Adipose tissue (tissue), 3 donors: ENCODE results near the gene VWA3B. TPM values are rescaled to one million over a fixed set of nuclear protein-coding genes. Genes with fewer than 3 reads are reported as not detected.

ENCODE experiments used
- H3K27ac ChIP-seq: one replicate; pipeline ENCODE4 v1.5.1; 2013; ENCODE audit warnings: low read depth, low read length
- WGBS, 3 donors: extraction: QIAGEN DNeasy Blood & Tissue Kit; methylation state at CpG; one replicate each; pipeline ENCODE4 v1.1.7; 2013; 5-methylcytosine and 5-hydroxymethylcytosine counted together
- polyA plus RNA-seq, 3 donors: library from polyadenylated mRNA; stranded (reverse); fragments of 200-250 nt; gene quantifications; one replicate each; pipeline ENCODE4 v1.2.3, GENCODE V29; 2013
- donor health status: healthy with polysubstance abuse.
- donor health status: Bipolar disorder and iron deficiency.
- donor health status: healthy.

Gene VWA3B
- polyA plus RNA-seq, 3 donors, result 0.29 TPM; not detected in 2

GRCh38 chr2:98334439-98335078, 247.6 kb downstream of the VWA3B start:
- 30 to 33% (median 32%) methylated on average over 4 of the region's 4 CpGs for WGBS, 3 donors
- H3K27ac ChIP-seq, result no peak overlapping the region

GRCh38 chr2:98335271-98335670, 248.3 kb downstream of the VWA3B start:
- H3K27ac ChIP-seq, result no peak overlapping the region
- 75 to 83% (median 81%) methylated on average over 3 of the region's 3 CpGs for WGBS, 3 donors

GRCh38 chr2:98341241-98341640, 254.3 kb downstream of the VWA3B start:
- WGBS, 3 donors, result 85 to 91% (median 89%) methylated on average over 2 of the region's 2 CpGs
- H3K27ac ChIP-seq, result no peak overlapping the region

DNA sequence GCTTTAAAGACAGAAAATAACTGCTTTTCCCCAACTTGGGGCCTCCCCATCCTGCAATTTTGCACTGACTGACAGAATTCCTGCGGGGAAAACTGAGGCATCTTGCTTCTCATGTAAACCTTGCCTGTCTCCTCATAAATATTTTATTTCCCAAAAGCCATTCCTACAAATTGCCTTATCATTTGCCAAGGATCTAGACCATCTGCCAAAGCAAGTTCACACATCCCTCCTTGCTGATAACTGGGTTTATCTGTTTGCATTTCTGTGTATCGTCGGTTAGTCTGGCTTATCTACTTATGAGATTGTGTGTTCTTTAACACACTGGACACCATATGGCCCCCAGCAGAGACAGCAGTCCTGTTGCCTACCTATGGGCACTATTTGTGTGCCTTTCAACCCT, 256.3 kb downstream of the VWA3B start:
- 40 to 70% (median 66%) methylated on average over 3 of the region's 3 CpGs for WGBS, 3 donors
- H3K27ac ChIP-seq, result no peak overlapping the region

DNA sequence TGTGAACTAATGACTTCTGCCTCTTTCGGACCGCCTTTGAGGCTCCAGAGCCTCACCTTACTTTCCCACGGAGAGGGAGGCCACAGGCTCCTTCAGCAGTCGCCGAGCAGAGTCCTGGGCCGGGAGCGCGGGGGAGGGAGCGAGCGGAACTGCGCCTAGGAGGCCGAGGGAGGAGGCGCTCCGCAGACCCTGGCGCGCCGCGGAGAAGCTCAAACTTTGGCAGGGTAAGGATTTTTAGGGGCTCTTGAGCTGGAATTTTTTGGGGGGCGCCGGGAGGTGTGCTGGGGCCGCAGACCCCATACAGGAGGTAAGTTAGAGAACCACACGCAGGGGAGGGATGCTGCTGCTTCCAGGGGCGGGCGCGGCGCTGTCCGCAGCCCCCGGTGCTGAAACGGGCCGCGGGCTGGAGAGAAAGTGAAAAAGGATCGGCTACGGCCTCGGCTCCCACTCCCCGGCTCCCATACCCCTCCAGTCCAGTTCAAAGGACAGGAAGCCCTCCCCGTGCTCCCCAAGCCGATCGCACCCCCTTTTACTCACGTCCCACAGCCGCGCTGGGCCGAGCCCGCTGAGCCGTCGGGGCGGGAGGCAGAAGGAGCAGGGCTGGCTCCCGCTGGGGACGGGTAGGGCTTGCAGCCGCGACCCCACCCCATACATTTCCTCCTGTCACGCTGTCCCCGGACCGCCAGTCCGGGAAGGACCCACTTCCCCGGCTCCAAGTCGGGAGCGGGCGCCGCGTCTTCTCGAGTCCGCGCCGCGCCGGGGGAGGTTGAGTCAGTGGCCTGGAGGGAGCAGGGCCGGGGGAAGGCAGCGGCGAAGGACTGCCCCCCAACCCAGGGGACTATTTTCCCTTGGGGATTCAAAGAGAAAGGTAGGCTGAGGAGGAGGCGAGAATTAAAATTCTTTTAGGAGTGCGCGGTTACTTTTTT, 259.6 kb downstream of the VWA3B start, which contains the start of gene CNGA3:
TSS of gene CNGA3 (plus strand) at position 146 of the 926 bp plus-strand sequence. CDS start 23,520 bp downstream, outside the sequence.
- WGBS, 3 donors, result 2 to 4% (median 4%) methylated on average over 66 to 72 of the region's 72 CpGs
- H3K27ac ChIP-seq, result no peak within 1 kb of the TSS

DNA sequence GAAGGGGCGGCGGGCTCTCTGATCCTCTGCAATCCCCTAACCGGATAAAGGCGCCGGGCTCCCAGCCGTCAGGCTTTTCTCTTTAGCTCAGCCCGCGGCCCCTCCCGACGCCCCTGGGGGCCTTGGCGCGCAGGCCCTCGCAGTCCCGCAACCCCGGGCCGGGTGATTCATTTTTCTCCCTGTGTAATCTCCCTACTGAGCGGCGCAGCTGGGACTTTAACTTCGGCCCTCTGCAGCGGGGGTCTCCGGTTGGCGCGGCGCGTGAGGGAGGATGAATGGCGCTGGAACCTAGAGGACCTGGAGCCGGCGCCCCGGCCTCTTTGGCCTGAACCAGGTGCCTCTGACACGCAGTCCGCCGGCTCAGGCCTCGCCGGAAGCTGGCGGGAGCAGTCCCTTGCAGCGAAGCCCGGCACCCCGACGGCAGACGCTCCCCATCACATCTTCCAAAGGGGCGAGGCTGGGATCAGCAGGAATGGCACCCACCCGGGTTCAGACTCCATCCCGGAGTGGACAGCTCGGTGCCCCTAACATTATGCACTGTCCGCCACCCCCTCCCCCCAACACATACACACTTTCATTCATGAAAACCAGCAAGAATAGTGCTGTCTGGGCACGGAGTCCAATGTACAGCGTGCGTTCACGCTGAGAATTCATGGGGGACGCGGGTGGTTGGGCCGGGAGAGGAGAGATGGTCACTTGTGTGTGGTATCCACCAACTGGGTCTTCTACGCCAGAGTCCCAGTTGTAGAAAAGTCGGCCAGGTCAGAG, 260.5 kb downstream of the VWA3B start:
- H3K27ac ChIP-seq, result no peak overlapping the region
- WGBS, 3 donors, result 6 to 9% (median 7%) methylated on average over 54 of the region's 54 CpGs

DNA sequence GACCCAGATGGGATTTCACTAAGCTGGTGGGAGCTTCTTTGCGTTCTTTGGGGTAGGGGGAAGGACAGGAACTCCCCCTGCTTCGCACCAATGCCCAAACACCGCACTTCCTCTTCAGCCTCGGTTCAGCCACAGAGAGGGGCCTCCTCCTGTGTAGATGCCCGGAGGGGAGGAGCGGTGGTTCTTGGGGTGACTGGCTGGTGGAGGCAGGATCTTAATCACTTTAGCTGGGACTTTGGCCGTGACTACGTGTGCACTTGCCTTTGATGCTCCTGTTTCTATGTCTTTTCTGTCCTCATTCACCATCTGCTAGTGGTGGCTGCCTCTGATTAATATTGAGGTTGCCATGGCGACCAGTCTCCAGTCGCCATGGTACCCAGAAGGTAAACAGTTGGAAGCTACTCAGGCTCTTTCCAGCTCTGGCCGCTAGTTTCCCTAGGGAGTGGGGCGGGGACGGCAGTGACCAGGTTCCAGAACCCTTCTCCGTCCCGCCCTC, 261.1 kb downstream of the VWA3B start:
- no peak overlapping the region for H3K27ac ChIP-seq
- WGBS, 3 donors, result 6 to 11% (median 10%) methylated on average over 15 of the region's 15 CpGs

- no peak overlapping the region for H3K27ac ChIP-seq
- 64 to 78% (median 73%) methylated on average over 1 of the region's 1 CpG for WGBS, 3 donors
Measured at GRCh38 chr2:98350411-98350810, 263.4 kb downstream of the VWA3B start.

DNA sequence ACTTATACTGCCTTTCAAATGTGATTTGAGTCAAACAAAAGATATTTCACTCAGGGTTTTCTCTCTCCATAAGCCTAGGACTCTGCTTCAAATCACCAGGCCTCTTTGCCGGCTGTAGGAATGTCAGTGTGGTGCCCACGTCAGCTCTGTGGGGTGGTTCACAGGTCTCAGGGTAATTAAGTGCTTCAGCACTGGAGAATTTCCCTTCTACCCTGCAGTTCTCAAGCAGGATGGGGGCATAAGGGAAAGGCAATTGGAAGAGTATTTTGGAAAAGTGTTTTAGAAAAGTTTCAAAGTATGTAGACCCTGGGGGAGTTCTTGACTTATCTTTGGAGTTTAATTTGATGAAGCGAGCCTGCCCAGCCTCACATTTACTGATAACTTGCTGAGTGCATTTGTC, 268.9 kb downstream of the VWA3B start:
- WGBS, 3 donors, result 51 to 59% (median 56%) methylated on average over 3 of the region's 3 CpGs
- no peak overlapping the region for H3K27ac ChIP-seq

DNA sequence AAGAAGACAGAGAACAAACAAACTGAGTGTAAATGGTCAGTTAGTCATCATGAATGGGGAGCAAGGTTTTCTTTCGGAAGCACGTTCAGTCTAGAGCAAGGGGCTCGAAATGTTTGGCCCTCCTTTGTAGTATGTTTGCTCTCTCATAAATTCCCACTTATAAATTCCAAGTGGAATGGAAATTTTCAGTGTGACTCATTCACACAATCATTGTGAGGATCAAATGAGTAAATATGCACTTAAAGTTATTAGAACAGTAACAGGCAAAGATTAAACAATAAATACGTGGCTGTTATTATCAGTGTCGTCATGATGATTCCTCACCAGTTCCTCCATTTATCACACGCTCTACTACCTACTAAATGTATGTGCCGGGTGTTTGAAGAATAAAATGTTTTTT, 269.8 kb downstream of the VWA3B start:
- 63 to 85% (median 76%) methylated on average over 7 of the region's 7 CpGs for WGBS, 3 donors
- H3K27ac ChIP-seq, result no peak overlapping the region

DNA sequence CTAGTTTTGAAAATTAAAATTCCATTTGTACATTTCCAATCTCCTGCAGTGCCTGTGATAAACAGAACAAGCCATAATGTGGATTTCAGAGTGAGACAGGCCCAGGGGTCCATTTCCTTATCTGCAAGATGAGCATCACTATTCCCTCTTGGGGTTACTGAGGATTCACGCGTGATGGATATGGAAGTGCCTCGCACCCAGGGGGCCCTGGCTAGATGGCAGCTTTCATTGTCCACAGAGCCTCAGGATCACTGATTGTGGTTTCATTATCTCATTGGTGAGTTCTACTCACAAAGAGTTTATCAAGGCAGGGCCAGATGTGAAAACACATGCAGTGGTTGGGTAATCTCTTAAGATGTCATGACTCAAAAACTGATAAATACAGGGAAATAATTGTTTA, 270.9 kb downstream of the VWA3B start:
- no peak overlapping the region for H3K27ac ChIP-seq
- WGBS, 3 donors, result 59 to 92% (median 76%) methylated on average over 3 of the region's 3 CpGs

- no peak overlapping the region for H3K27ac ChIP-seq
- 81 to 89% (median 82%) methylated on average over 1 of the region's 1 CpG for WGBS, 3 donors
Measured at GRCh38 chr2:98359986-98360385, 273.0 kb downstream of the VWA3B start.

Other genes starting within 250 kb of the VWA3B start
- gene TMEM131, start 91.2 kb upstream of the VWA3B start, polyA plus RNA-seq, result 10 to 100 TPM in 2 of 3 donors, 1 to 10 TPM in 1; 7.1 to 11.0 (median 10.6) TPM